ENCODE data around the gene CGB7.

GRCh38 chr19:49069026-49069425 lies 11.5 kb upstream of the CGB7 start:
- TF ChIP-seq EZH2 (IDR thresholded peaks at IDR 0.05) (no peak), POLR2AphosphoS5 (IDR thresholded peaks at IDR 0.05; ENCODE audit: borderline replicate concordance, low read depth, low read length) (no peak), FOXP2 (optimal IDR thresholded peaks at IDR 0.05; ENCODE audit: control extremely low read depth, extremely low read length, insufficient read depth) (no peak)

Data from SK-N-MC (cell line).